ENCODE measurements around the gene HIVEP3. TPM values are rescaled to one million over a fixed set of nuclear protein-coding genes. Genes with fewer than 3 reads are reported as not detected.

HIVEP3 gene
- total RNA-seq: 36.6 TPM

GRCh38 chr1:41918450-41919043 lies at the start of gene HIVEP3:
Gene HIVEP3 (minus strand): TSS chr1:41918922.

GRCh38 chr1:41484402-41485241 lies 434.1 kb downstream of the HIVEP3 start, which contains the start of gene EDN2:
Gene EDN2 (minus strand): TSS chr1:41484683. CDS start chr1:41484601, 82 bp downstream.

Small RNAs within 50 kb of the gene (small RNA-seq; reads per million reads assigned to genes)
- gene RNA5SP45 (ENCODE audit: low replicate concordance): not detected

Other genes starting within 250 kb of the HIVEP3 start
- gene GUCA2B, start 234.5 kb upstream of the HIVEP3 start, total RNA-seq: not detected
- gene GUCA2A, start 245.8 kb upstream of the HIVEP3 start, total RNA-seq: not detected

Measured in parietal lobe (tissue), 2 donors.